Adipocyte (in vitro differentiated cells): ENCODE data around the gene ERBB4.

Experiments
- DNase-seq: peaks from one replicate; pipeline ENCODE4 v3.0.0-alpha.2; 2015; ENCODE audit warnings: low read depth
- H3K27me3 ChIP-seq: replicated peaks from 2 replicates; pipeline ENCODE4 v1.7.0; 2013; ENCODE audit warnings: mild to moderate bottlenecking, low read length, moderate library complexity; ENCODE audit not compliant: control insufficient read depth, insufficient read depth
- H3K36me3 ChIP-seq: 2 replicates; pipeline ENCODE4 v1.7.0; 2013; ENCODE audit warnings: low read length, mild to moderate bottlenecking, moderate library complexity; ENCODE audit not compliant: control insufficient read depth, insufficient read depth, severe bottlenecking
- H3K4me1 ChIP-seq: 2 replicates; pipeline ENCODE4 v1.7.0; 2013; ENCODE audit warnings: mild to moderate bottlenecking, low read length, moderate library complexity; ENCODE audit not compliant: control insufficient read depth, insufficient read depth
- H3K4me3 ChIP-seq: 2 replicates; pipeline ENCODE4 v1.7.0; 2013; ENCODE audit warnings: mild to moderate bottlenecking, low read length, moderate library complexity
- H3K9ac ChIP-seq: 2 replicates; pipeline ENCODE4 v1.7.0; 2013; ENCODE audit warnings: mild to moderate bottlenecking, low read length, moderate library complexity
- H3K9me3 ChIP-seq: 2 replicates; pipeline ENCODE4 v1.7.0; 2013; ENCODE audit warnings: mild to moderate bottlenecking, low read length, moderate library complexity; ENCODE audit not compliant: control insufficient read depth

The ERBB4 gene

DNA sequence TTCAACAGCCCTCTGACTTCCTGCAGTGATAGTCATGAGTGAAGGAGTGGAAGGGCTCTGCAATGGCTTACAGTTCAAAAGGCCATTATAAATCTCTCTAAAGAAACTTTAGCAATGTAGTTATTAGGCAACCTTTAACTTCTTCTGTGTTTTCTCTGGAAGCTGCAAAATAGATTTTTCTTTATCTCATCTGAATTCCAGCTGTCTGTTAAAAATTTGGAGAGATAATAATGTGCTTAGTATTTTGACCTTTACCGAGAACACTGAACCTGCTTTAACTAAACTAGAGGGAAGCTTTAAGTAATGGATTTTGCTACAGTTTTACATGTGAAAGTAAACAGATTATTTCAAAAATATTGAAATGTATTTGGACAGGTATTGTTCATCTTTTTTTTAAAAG lies 847.9 kb downstream of the ERBB4 start:
- DNase-seq: no peak

GRCh38 chr2:211688196-211688595 lies 850.4 kb downstream of the ERBB4 start:
- Histone ChIP-seq H3K4me3 (no peak overlapping the region), H3K27me3 (no peaks in the 10 kb centered on the region), H3K4me1 (no peaks in the 10 kb centered on the region), H3K9ac (no peak overlapping the region), H3K36me3 (no peaks in the 10 kb centered on the region), H3K9me3 (peaks cover 17% of the 10 kb centered on the region)
- DNase-seq: no peak

More for the DNA sequence above, 847.9 kb downstream of the ERBB4 start:
- Histone ChIP-seq H3K36me3 (no peaks in the 10 kb centered on the region), H3K4me3 (no peak overlapping the region), H3K27me3 (no peaks in the 10 kb centered on the region), H3K9ac (no peak overlapping the region), H3K4me1 (no peaks in the 10 kb centered on the region), H3K9me3 (no peaks in the 10 kb centered on the region)

GRCh38 chr2:211674715-211675114 lies 863.9 kb downstream of the ERBB4 start:
- H3K9ac ChIP-seq: no peak overlapping the region
- DNase-seq: no peak
- H3K36me3 ChIP-seq: no peaks in the 10 kb centered on the region
- H3K4me3 ChIP-seq: no peak overlapping the region
- H3K27me3 ChIP-seq: no peaks in the 10 kb centered on the region
- no peaks in the 10 kb centered on the region for H3K9me3 ChIP-seq
- H3K4me1 ChIP-seq: no peaks in the 10 kb centered on the region

GRCh38 chr2:211673133-211673905 lies 865.3 kb downstream of the ERBB4 start:
- no peak overlapping the region for H3K9ac ChIP-seq
- H3K4me1 ChIP-seq: no peaks in the 10 kb centered on the region
- H3K36me3 ChIP-seq: no peaks in the 10 kb centered on the region
- no peaks in the 10 kb centered on the region for H3K9me3 ChIP-seq
- DNase-seq: no peak
- no peak overlapping the region for H3K4me3 ChIP-seq
- no peaks in the 10 kb centered on the region for H3K27me3 ChIP-seq

GRCh38 chr2:211671977-211672376 lies 866.6 kb downstream of the ERBB4 start:
- no peak for DNase-seq
- no peaks in the 10 kb centered on the region for H3K4me1 ChIP-seq
- no peaks in the 10 kb centered on the region for H3K27me3 ChIP-seq

DNA sequence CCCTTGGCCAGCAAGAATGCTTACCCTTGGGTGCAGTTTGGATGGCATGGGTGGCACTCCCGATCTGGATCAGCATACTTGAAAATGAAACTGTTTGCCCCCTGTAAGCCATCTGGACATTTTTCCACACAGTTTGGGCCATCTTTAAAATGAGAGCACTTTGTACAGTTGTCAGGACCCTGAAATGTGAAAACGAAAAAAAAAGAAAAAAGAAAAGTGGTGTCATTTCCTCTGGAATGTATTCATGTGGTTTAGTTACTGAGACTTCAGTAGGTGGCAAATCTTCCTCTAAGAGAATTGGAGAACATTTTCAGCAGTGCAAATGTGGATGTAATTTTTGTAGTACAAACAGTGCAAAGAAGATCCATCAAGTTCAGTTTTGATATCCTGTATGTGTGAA lies 873.3 kb downstream of the ERBB4 start:
- Histone ChIP-seq H3K9me3 (no peaks in the 10 kb centered on the region), H3K4me1 (no peaks in the 10 kb centered on the region), H3K9ac (no peak overlapping the region), H3K27me3 (no peaks in the 10 kb centered on the region), H3K36me3 (no peaks in the 10 kb centered on the region), H3K4me3 (no peak overlapping the region)
- no peak for DNase-seq

More at GRCh38 chr2:211671977-211672376, 866.6 kb downstream of the ERBB4 start:
- H3K9ac ChIP-seq: no peak overlapping the region
- H3K36me3 ChIP-seq: no peaks in the 10 kb centered on the region
- no peak overlapping the region for H3K4me3 ChIP-seq
- no peaks in the 10 kb centered on the region for H3K9me3 ChIP-seq

- no peaks in the 10 kb centered on the region for H3K27me3 ChIP-seq
- no peak for DNase-seq
- no peaks in the 10 kb centered on the region for H3K9me3 ChIP-seq
- H3K4me1 ChIP-seq: no peaks in the 10 kb centered on the region
- no peak overlapping the region for H3K4me3 ChIP-seq
- H3K9ac ChIP-seq: no peak overlapping the region
- no peaks in the 10 kb centered on the region for H3K36me3 ChIP-seq
Observed at GRCh38 chr2:211664321-211664720, 874.3 kb downstream of the ERBB4 start.

DNA sequence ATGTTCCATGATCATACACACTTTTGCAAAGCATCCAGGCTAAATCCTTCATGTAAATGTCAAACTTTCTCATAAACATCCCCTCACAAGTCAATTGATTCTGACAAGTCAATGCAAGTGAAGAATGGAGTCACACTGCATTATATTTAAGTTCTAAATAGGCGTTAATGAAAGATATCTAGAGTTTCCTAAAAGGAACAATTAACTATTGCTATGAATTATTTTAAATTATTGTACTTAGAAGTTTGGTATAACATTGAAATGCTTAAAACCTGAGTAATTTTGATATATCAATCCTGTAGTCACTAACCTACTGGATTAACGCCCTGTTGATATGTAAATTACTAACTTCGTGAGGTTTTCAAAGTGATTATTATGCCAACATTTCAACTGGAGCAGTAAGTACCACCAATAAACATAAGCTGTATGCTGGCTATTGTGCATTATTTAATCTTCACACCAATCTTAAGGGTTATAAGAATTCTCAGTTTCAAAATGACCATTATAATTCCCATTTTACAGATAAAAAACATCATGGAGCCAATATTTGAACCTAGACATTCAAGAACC lies 884.3 kb downstream of the ERBB4 start:
- Histone ChIP-seq H3K36me3 (no peaks in the 10 kb centered on the region), H3K9ac (no peak overlapping the region), H3K9me3 (no peaks in the 10 kb centered on the region), H3K27me3 (no peaks in the 10 kb centered on the region), H3K4me3 (no peak overlapping the region), H3K4me1 (no peaks in the 10 kb centered on the region)
- DNase-seq: no peak

DNA sequence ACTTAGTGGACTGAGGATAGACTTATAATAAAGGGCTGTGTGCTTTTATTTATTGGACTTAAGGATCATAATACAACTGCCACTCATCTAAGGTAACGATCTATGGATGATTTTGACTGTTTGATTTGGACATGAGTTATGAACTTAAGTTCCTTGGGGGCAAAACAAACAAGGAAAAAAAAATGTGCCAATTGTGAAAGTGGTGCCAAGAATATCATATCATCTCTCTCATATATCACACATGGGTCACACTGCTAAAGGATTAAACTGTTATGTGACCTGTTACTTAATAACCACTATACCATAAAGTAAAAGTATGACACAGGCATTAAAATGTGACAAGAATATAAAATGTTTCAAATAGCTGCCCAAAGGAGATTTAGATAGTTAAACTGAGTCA lies 886.3 kb downstream of the ERBB4 start:
- no peaks in the 10 kb centered on the region for H3K4me1 ChIP-seq
- H3K27me3 ChIP-seq: no peaks in the 10 kb centered on the region
- H3K36me3 ChIP-seq: no peaks in the 10 kb centered on the region
- no peak for DNase-seq
- no peak overlapping the region for H3K9ac ChIP-seq
- no peak overlapping the region for H3K4me3 ChIP-seq
- H3K9me3 ChIP-seq: no peaks in the 10 kb centered on the region

DNA sequence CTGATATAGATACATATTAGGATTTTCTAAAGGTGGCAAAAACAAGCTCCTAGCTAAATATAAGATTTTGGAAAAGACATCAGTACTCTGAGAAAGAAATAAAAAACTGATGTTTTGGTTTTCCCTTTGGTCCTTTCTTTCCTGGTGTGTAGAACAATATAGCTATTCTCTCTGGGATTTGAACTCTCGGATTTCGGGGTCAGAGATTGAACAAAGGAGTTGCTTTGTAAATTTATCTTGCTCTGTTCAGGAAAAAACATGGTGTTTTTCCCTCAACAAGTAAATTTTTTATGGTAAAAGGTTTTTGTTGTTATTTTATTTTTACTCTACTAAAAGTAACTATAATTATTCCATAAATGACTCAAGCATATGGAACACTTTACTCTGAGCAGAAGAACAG lies 889.3 kb downstream of the ERBB4 start:
- no peak for DNase-seq
- no peak overlapping the region for H3K9ac ChIP-seq

DNA sequence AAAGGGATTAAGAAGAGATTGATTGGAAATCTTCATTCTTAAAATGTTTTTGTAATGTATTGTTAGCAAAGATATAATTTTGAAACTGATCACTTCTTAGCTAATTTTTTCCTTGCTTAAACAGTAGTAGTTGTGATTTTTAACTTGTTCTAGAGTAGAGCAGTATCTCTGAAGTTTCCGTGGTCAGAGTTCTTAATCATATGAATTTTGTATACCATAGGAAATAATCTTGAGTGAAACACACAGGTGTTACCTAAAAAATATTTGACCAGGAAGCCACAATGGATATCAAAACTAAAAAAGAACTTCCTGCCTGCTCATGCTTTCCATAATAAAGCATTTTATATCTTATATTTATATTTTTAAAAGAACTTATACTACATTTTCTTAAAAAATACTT lies 907.1 kb downstream of the ERBB4 start:
- no peaks in the 10 kb centered on the region for H3K27me3 ChIP-seq

More for the DNA sequence above, 889.3 kb downstream of the ERBB4 start:
- no peaks in the 10 kb centered on the region for H3K9me3 ChIP-seq
- no peaks in the 10 kb centered on the region for H3K27me3 ChIP-seq
- no peak overlapping the region for H3K4me3 ChIP-seq
- H3K36me3 ChIP-seq: no peaks in the 10 kb centered on the region
- no peaks in the 10 kb centered on the region for H3K4me1 ChIP-seq

More for the DNA sequence above, 907.1 kb downstream of the ERBB4 start:
- no peak for DNase-seq
- Histone ChIP-seq H3K4me1 (no peaks in the 10 kb centered on the region), H3K4me3 (no peak overlapping the region), H3K36me3 (no peaks in the 10 kb centered on the region), H3K9me3 (no peaks in the 10 kb centered on the region), H3K9ac (no peak overlapping the region)
